Endothelial cell (in vitro differentiated cells): ENCODE results near the gene HSPA14. TPM values are rescaled to one million over a fixed set of nuclear protein-coding genes. Genes with fewer than 3 reads are reported as not detected.

Experiments
- DNase-seq: peaks from one replicate; pipeline ENCODE4 v3.0.0; 2021; ENCODE audit warnings: low spot score
- H3K27ac Mint-ChIP-seq: one replicate; pipeline ENCODE4 v1.8.0; 2021; ENCODE audit warnings: mixed read lengths, inconsistent platforms; ENCODE audit not compliant: unreplicated experiment
- H3K27me3 Mint-ChIP-seq: one replicate; pipeline ENCODE4 v1.8.0; 2021; ENCODE audit warnings: mild to moderate bottlenecking, moderate library complexity, mixed read lengths, inconsistent platforms; ENCODE audit not compliant: unreplicated experiment
- H3K36me3 Mint-ChIP-seq: one replicate; pipeline ENCODE4 v1.8.0; 2021; ENCODE audit warnings: mild to moderate bottlenecking, low read depth, mixed read lengths, inconsistent platforms; ENCODE audit not compliant: unreplicated experiment
- H3K4me1 Mint-ChIP-seq: one replicate; pipeline ENCODE4 v1.8.0; 2021; ENCODE audit warnings: mild to moderate bottlenecking, mixed read lengths, inconsistent platforms; ENCODE audit not compliant: unreplicated experiment
- H3K4me3 Mint-ChIP-seq: one replicate; pipeline ENCODE4 v1.8.0; 2021; ENCODE audit warnings: mild to moderate bottlenecking, mixed read lengths, inconsistent platforms; ENCODE audit not compliant: unreplicated experiment
- H3K9me3 Mint-ChIP-seq: one replicate; pipeline ENCODE4 v1.8.0; 2021; ENCODE audit warnings: mixed read lengths, inconsistent platforms; ENCODE audit not compliant: unreplicated experiment
- total RNA-seq: library from RNA; stranded (reverse); fragmentation: NEBNext Ultra II Directional; extraction: Animal tissue kit (Norgen Biotek cat#: 25700); gene quantifications from one replicate; pipeline ENCODE4 v1.2.1, GENCODE V29; 2021; ENCODE audit not compliant: unreplicated experiment
- TF ChIP-seq, protein P1 (sequence below): fragments of 200-600 bp; sonication (generic); IDR thresholded peaks from one replicate; pipeline ENCODE4 v1.5.0; 2021; ENCODE audit warnings: antibody characterized with exemption; ENCODE audit not compliant: unreplicated experiment

The HSPA14 gene
- total RNA-seq, 1 donor from 2014 or later = 14.2 TPM

DNA sequence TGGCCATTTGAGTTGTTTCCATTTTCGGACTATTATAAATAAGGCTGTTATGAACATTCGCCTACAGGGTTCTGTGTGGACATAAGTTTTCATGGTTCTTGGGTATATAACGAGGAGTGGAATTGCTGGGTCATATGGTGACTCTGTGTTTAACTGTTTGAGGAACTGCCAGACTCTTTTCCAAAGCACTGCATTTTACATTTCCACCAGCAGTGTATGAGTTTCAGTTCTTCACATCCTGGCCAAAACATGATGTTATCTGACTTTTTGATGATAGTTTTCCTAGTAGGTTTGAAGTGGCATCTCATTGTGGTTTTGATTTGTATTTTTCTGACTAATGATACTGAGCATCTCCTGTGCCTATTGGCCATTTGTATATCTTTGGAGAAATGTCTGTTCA, 46.0 kb downstream of the HSPA14 start:
- H3K4me3 Mint-ChIP-seq = no peak overlapping the region
- no peaks in the 10 kb centered on the region for H3K9me3 Mint-ChIP-seq
- peaks cover 15% of the 10 kb centered on the region for H3K4me1 Mint-ChIP-seq
- H3K36me3 Mint-ChIP-seq = no peaks in the 10 kb centered on the region
- TF ChIP-seq, protein P1, sequence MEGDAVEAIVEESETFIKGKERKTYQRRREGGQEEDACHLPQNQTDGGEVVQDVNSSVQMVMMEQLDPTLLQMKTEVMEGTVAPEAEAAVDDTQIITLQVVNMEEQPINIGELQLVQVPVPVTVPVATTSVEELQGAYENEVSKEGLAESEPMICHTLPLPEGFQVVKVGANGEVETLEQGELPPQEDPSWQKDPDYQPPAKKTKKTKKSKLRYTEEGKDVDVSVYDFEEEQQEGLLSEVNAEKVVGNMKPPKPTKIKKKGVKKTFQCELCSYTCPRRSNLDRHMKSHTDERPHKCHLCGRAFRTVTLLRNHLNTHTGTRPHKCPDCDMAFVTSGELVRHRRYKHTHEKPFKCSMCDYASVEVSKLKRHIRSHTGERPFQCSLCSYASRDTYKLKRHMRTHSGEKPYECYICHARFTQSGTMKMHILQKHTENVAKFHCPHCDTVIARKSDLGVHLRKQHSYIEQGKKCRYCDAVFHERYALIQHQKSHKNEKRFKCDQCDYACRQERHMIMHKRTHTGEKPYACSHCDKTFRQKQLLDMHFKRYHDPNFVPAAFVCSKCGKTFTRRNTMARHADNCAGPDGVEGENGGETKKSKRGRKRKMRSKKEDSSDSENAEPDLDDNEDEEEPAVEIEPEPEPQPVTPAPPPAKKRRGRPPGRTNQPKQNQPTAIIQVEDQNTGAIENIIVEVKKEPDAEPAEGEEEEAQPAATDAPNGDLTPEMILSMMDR = no peak
- no peak overlapping the region for H3K27ac Mint-ChIP-seq
- no peak for DNase-seq
- H3K27me3 Mint-ChIP-seq = peaks cover 4% of the 10 kb centered on the region

DNA sequence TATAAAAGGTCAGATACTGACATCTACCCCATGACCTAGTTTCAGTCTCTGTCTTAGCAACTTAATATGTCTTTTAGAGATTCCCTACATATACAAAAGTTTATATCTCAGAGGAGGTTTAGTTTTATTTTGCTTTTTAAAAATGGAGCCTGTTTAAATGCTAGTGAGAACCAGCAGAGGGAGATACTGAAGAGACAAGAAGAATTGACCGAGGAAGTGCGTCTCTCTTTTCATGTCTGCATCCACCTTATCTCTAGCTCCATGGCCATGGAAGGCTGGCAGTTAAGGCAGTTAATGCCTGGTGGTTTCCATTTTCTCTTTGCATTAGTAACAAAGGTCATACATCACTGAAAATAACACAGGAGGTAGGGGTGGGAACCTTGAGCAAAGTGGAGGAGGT, 51.2 kb downstream of the HSPA14 start:
- Mint-ChIP-seq H3K36me3 (no peaks in the 10 kb centered on the region), H3K9me3 (no peaks in the 10 kb centered on the region)
- no peak for DNase-seq

DNA sequence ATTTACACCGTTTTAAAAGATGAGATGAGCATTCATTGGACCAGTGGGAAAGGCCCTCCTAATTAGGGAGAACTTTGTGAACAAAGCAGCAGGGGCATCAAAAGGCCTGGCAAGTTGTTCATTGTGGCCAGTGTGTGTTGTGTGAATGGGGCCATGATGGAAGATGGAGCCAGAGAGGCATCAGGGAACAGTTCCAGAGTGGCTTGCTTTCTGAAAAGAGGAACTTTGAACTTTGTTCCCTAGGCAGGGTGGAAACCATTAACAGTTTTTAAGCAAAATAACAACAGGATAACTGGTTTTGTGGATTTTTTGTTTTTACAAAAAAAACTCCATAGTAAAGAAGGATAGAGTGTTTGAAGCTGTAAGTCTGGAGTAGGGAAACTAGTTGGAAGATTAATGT, 53.0 kb downstream of the HSPA14 start:
- TF ChIP-seq, protein P1 = no peak
- H3K9me3 Mint-ChIP-seq = no peaks in the 10 kb centered on the region
- DNase-seq = no peak
- H3K27ac Mint-ChIP-seq = no peak overlapping the region
- H3K27me3 Mint-ChIP-seq = no peaks in the 10 kb centered on the region
- no peak overlapping the region for H3K4me3 Mint-ChIP-seq
- no peaks in the 10 kb centered on the region for H3K36me3 Mint-ChIP-seq
- H3K4me1 Mint-ChIP-seq = peaks cover 3% of the 10 kb centered on the region

More for the DNA sequence above, 51.2 kb downstream of the HSPA14 start:
- Mint-ChIP-seq H3K27ac (no peak overlapping the region), H3K4me3 (no peak overlapping the region), H3K4me1 (peaks cover 3% of the 10 kb centered on the region), H3K27me3 (no peaks in the 10 kb centered on the region)
- TF ChIP-seq, protein P1 = peak; percentile 47

DNA sequence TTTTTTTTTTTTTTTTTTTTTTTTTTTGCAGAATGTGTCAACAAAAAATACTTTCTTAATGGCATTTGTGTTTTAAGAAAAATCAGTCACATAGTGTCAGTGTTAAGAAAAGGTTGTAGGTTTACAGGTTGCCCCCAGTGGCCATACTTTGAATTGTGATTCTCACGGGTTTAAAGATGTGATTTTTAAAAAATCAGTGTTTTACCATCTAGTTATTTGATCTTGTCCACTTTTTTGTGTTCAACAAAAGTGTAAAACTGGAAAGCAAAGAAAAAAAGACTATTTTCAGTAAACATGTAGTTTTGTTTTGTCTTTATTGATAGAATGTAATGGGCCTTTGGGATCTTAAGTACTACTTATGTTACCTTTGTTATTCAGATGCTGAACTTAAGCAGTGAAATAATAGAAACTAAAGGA, 66.2 kb downstream of the HSPA14 start:
- H3K27ac Mint-ChIP-seq = no peak overlapping the region
- peaks cover 6% of the 10 kb centered on the region for H3K4me1 Mint-ChIP-seq
- DNase-seq = no peak
- H3K27me3 Mint-ChIP-seq = no peaks in the 10 kb centered on the region
- H3K9me3 Mint-ChIP-seq = no peaks in the 10 kb centered on the region
- H3K4me3 Mint-ChIP-seq = no peak overlapping the region
- H3K36me3 Mint-ChIP-seq = peaks cover 18% of the 10 kb centered on the region
- TF ChIP-seq, protein P1 = peak; percentile 77

DNA sequence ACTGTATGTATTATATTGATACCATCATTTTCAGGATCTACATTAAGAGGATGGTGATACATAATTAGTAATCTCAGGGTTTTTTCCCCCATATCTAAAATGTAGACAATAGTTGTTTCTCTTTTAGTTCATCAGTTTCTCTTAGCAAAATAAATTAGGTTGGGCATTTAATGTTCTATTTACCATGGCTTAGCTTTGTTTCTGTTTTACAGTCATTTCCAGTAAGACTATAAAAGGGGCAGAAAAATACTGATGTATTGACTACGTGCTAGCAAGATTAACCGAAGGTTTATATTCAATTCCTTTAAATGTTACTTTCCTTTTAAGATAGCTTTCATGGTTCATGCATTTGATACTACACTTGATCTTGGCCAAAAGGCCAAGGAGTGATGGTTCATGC, 66.8 kb downstream of the HSPA14 start:
- no peak overlapping the region for H3K4me3 Mint-ChIP-seq
- no peaks in the 10 kb centered on the region for H3K9me3 Mint-ChIP-seq
- H3K4me1 Mint-ChIP-seq = peaks cover 6% of the 10 kb centered on the region
- H3K27me3 Mint-ChIP-seq = no peaks in the 10 kb centered on the region
- TF ChIP-seq, protein P1 = no peak
- no peak overlapping the region for H3K27ac Mint-ChIP-seq
- no peak for DNase-seq
- H3K36me3 Mint-ChIP-seq = peaks cover 20% of the 10 kb centered on the region
